ENCODE results near the gene MPI. TPM values are rescaled to one million over a fixed set of nuclear protein-coding genes. Genes with fewer than 3 reads are reported as not detected.

The MPI gene
- total and polyA plus RNA-seq, 10 of the 15 experiments (the other 5 are each of a cell fraction or from before 2014, with no cell fraction given): 35.6 to 93.9 (median 44.1) TPM

- SMC1A ChIA-PET (ENCODE audit: uncharacterized antibody, unreplicated experiment): interaction anchor here (0.5 to 6.1 kb wide), 5 partner anchors 26 to 73 kb away, joined by 4 to 43 read pairs (median 6); no protein-coding TSS in a partner anchor
- TF ChIP-seq EP300 (IDR thresholded peaks at IDR 0.05; ENCODE audit: borderline replicate concordance in 1 of 2, control insufficient read depth in 1 of 2, low read depth in 2 of 2, low read length in 2 of 2): no peak
- TF ChIP-seq CHD2 (IDR thresholded peaks at IDR 0.05; ENCODE audit: borderline replicate concordance, low read depth, low read length): no peak
- no peak for TF ChIP-seq CBX3 (IDR thresholded peaks at IDR 0.05; ENCODE audit: borderline replicate concordance, low read depth)
- no peak for TF ChIP-seq IRF5 (IDR thresholded peaks at IDR 0.05; ENCODE audit: borderline replicate concordance)
- TF ChIP-seq SIN3A (IDR thresholded peaks at IDR 0.05; ENCODE audit: low read depth, low read length): no peak
- no peak for TF ChIP-seq RAD51 (IDR thresholded peaks at IDR 0.05)
- no peak for TF ChIP-seq SMC3 (IDR thresholded peaks at IDR 0.05; ENCODE audit: borderline replicate concordance, low read length)
- TF ChIP-seq ZNF384 (IDR thresholded peaks at IDR 0.05; ENCODE audit: borderline replicate concordance, low read depth, low read length): no peak
- no peak for TF ChIP-seq RCOR1 (conservative IDR thresholded peaks at IDR 0.05; ENCODE audit: low read depth, low read length)
- no peak for TF ChIP-seq CTCF (IDR thresholded peaks at IDR 0.05 in 2 of 3, conservative IDR thresholded peaks at IDR 0.05 in 1 of 3; ENCODE audit: control insufficient read depth in 2 of 3, extremely low read depth in 1 of 3, insufficient read depth in 1 of 3, low read depth in 3 of 3, low read length in 3 of 3)
- no peak for TF ChIP-seq ZNF622 (IDR thresholded peaks at IDR 0.05)
- TF ChIP-seq PAX5 (IDR thresholded peaks at IDR 0.05; ENCODE audit: borderline replicate concordance, low read depth, low read length): no peak
- TF ChIP-seq NFYB (IDR thresholded peaks at IDR 0.05; ENCODE audit: insufficient read depth, low read depth, low read length): no peak
- no peak for TF ChIP-seq PAX8 (IDR thresholded peaks at IDR 0.05)
- Histone ChIP-seq H3K27me3 (replicated peaks in 1 of 2; ENCODE audit: control insufficient read depth in 2 of 2, insufficient read depth in 2 of 2, low read length in 1 of 2) (no peaks in the 10 kb centered on the region), H3K4me1 (ENCODE audit: control insufficient read depth, insufficient read depth, low read length) (peaks cover 13% of the 10 kb centered on the region), H4K20me1 (ENCODE audit: control insufficient read depth, insufficient read depth) (no peaks in the 10 kb centered on the region), H3K27ac (ENCODE audit: control insufficient read depth, insufficient read depth) (no peak overlapping the region), H3K4me2 (ENCODE audit: control insufficient read depth, insufficient read depth) (peak overlapping the region; percentile 93), H3K79me2 (ENCODE audit: control insufficient read depth, insufficient read depth, low read length) (peaks cover 3% of the 10 kb centered on the region; the same call in 1 of the 2 replicates), H3K9me3 (replicated peaks; ENCODE audit: control insufficient read depth, insufficient read depth, low read length) (no peaks in the 10 kb centered on the region), H3K4me3 (peak overlapping the region; percentile 62; the same call in 1 of the 2 replicates), H3K9ac (ENCODE audit: control insufficient read depth, insufficient read depth, low read length) (peak overlapping the region; percentile 73), H3K36me3 (ENCODE audit: control insufficient read depth in 2 of 2, insufficient read depth in 2 of 2, low read length in 1 of 2) (peaks cover 16 to 23% of the 10 kb centered on the region in 2 experiments; a peak in 3 of 4 replicates), H2AFZ (ENCODE audit: control insufficient read depth, low read depth, low read length) (no peak overlapping the region)
- CTCF ChIA-PET: interaction anchor here (1.0 to 6.2 kb wide), 9 partner anchors 8 to 75 kb away, joined by 3 to 59 read pairs (median 4); no protein-coding TSS in a partner anchor
- intact Hi-C loops (cut with micrococcal nuclease; ENCODE audit: unreplicated experiment): loop anchor here (2.0 to 5.0 kb wide), 4 partner anchors 27 to 73 kb away; no protein-coding TSS in a partner anchor
- ATAC-seq: no peak
- in situ Hi-C loops (cut with MboI): no loop called here
- no peak for FAIRE-seq
- BruUV-seq (replicated peaks): no TSS peak
- DNase-seq (ENCODE audit: low read depth, low spot score): no peak
- POLR2A ChIA-PET: interaction anchor here (1.0 to 1.5 kb wide), 5 partner anchors 13 to 58 kb away, joined by 3 to 8 read pairs (median 4); no protein-coding TSS in a partner anchor
- 54% methylated on average over 12 of the region's 12 CpGs for WGBS (ENCODE audit: insufficient coverage, insufficient replicate concordance, low lambda C conversion rate, missing lambda C conversion rate)
- RAD21 ChIA-PET (ENCODE audit: unreplicated experiment): interaction anchor here (1.1 to 3.1 kb wide), 6 partner anchors 15 to 73 kb away, joined by 7 to 13 read pairs (median 10); partner anchors contain the start of gene FAM219B
Observed at GRCh38 chr15:74843891-74844299, 45.9 kb upstream of the MPI start.

Measured in GM12878 (cell line).